Fibroblast of skin of back (primary cell): Measurements from ENCODE around the gene HK3. TPM values are rescaled to one million over a fixed set of nuclear protein-coding genes. Genes with fewer than 3 reads are reported as not detected.

Source experiments
- DNase-seq: peaks from one replicate; pipeline ENCODE4 v3.0.0-alpha.2; 2013
- polyA plus RNA-seq, 2 experiments: library from polyadenylated mRNA; unstranded; fragments of 120-200 nt; gene quantifications; one replicate each; pipeline ENCODE4 v1.2.1, GENCODE V29; 2013; ENCODE audit not compliant: insufficient read length in 2 of 2

The HK3 gene
- polyA plus RNA-seq (2013, experiment 1 of 2; ENCODE audit: insufficient read length) = not detected
- polyA plus RNA-seq (2013, experiment 2 of 2; ENCODE audit: insufficient read length) = not detected

- no peak for DNase-seq
Measured at GRCh38 chr5:176899296-176899891, at the start of gene HK3. TSS of gene HK3 (minus strand) at chr5:176899346. CDS start at chr5:176896159, 3,187 bp downstream.

GRCh38 chr5:176948458-176948857 is 49.3 kb upstream of the HK3 start:
- no peak for DNase-seq

- no peak for DNase-seq
Measured at GRCh38 chr5:176947847-176948246, 48.7 kb upstream of the HK3 start.

GRCh38 chr5:176944268-176944667 is 45.1 kb upstream of the HK3 start:
- DNase-seq = no peak

DNA sequence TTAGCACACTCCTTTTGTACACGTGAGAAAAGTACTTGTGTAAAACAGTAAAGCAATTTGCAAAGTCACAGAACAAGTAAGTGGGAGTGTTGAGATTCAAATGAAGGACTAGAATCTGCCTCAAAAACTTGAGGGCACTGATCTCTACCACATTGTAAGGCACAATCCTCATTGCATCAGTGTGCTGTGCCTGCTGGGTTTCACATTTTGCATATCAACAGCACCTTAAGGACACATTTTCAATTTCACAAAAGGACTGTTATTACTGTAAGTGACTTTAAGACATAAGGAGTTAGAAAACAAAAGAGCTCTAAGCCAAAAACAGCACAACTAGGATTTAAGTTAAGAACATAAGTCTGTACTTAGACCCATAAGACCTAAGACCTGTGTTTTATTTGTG is 44.7 kb upstream of the HK3 start:
- DNase-seq = no peak

- no peak for DNase-seq
Measured at GRCh38 chr5:176941951-176942350, 42.8 kb upstream of the HK3 start.

DNA sequence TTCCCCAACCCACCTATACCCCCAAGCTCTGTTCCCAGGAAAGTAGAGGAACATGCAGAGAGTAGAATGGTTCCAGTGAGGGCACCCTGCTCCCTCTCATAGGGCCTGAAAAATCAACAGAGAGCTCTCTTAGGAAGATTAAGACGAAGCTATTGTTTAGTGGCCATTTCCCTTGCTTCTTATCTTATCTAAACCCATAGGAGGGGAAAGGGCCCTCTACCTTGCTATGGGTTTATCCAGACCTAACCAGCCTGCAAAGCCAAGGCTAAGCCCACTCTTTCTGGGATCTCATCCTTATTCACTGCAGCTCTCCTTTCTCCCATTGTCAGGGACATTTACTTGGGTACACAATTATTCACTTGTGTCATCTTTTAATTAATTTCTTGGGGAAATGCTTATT is 39.3 kb upstream of the HK3 start:
- no peak for DNase-seq

DNA sequence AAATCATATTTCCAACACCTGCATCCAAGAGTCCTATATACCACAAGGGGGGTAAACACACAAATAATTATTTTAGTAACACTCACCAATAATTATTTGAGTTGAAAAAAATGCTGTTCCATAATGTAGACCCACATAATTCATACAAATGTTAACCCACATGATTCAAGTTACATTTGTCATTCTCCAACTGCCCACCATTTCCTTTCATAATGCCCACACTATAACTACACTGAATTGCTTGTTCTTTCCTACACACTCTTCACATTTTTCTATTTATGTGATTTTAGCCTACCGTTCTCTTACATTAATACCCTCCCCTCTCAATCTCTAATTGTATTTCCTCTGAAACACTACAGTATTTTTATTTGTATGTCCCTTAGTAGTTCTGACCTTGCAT is 35.9 kb upstream of the HK3 start:
- DNase-seq = no peak

- no peak for DNase-seq
Measured at GRCh38 chr5:176934309-176934930, 35.3 kb upstream of the HK3 start.

DNA sequence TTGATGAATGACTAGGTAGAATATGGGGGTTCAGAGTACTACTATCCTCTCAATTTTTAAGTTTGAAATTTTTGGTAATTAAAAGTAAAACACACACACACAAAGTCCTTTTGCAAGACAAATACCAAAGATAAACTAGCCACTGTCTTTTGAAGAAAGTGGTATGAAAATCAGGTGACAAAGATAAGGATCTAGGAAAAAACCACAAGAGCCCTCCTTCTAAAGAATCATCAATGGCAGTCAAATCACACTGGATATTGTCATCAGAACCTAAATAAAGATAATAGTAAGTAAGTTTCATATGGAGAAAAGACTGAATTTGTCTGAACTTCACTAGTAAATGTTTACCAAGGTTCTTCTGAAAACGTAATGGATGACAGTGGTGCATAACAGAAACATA is 30.5 kb upstream of the HK3 start:
- DNase-seq = no peak

- DNase-seq = no peak
Measured at GRCh38 chr5:176927562-176927961, 28.4 kb upstream of the HK3 start.

DNA sequence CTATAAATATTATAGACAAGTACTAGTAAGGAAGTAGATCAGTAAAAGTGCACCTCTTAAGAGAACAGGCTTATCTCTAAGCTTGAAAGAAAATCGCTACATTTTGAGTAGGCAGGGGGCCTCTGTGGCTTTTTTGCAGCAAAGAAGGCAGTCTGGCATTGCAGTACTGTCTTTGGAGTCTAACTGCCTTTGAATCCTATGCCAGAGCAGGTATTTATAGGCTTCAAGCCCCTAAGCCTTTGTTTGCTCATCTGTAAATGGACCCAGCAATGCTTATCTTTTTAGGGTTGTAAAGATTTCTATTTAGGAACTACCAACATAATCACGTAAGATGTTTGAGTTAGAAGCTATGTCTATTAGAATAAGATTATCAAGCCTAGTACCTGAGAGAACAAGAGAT is 23.7 kb upstream of the HK3 start:
- no peak for DNase-seq

GRCh38 chr5:176921714-176922113 is 22.6 kb upstream of the HK3 start:
- DNase-seq = no peak

GRCh38 chr5:176918613-176919012 is 19.5 kb upstream of the HK3 start:
- DNase-seq = no peak

DNA sequence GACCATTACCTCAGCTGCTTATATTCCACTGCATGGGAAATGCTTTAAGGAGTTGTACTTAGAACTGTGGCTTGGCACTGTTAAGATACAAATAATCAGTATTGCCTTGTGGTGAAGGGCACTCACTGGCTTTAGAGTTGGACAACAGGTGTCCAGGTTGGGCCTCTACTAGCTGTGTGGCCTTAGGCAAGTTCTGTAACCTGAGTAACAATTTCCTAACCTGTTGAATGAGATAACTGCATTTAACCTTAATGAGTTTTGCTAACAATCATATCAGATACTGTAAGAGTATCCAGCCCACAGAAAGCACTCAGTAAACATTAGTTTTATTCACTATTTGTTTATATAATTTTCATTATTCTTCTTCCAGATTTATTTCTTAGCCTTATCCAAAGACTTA is 17.2 kb upstream of the HK3 start:
- DNase-seq = no peak

- no peak for DNase-seq
Measured at GRCh38 chr5:176915906-176916305, 16.8 kb upstream of the HK3 start.

DNA sequence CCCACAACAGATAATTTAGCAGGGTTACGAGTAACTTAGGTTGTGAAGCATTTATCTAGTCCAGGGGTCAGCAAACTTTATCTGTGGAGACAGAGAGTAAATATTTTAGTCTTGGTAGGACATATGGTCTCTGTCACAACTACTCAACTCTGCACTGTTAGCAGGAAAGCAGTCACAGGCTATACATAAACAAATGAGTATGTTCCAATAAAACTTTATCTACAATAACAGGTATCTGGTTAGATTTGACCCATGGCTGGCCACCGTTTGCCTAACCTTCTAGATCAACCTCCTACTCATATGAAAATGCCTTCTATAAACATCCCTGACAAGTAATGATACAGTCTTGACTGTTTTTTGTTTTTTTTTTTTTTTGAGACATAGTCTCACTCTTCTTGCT is 13.0 kb upstream of the HK3 start:
- no peak for DNase-seq

- no peak for DNase-seq
Measured at GRCh38 chr5:176908675-176909368, 9.7 kb upstream of the HK3 start.

- DNase-seq = no peak
Measured at GRCh38 chr5:176906796-176907195, 7.7 kb upstream of the HK3 start.

- DNase-seq = no peak
Measured at GRCh38 chr5:176906126-176906525, 7.0 kb upstream of the HK3 start.

- no peak for DNase-seq
Measured at GRCh38 chr5:176904276-176904675, 5.1 kb upstream of the HK3 start.

DNA sequence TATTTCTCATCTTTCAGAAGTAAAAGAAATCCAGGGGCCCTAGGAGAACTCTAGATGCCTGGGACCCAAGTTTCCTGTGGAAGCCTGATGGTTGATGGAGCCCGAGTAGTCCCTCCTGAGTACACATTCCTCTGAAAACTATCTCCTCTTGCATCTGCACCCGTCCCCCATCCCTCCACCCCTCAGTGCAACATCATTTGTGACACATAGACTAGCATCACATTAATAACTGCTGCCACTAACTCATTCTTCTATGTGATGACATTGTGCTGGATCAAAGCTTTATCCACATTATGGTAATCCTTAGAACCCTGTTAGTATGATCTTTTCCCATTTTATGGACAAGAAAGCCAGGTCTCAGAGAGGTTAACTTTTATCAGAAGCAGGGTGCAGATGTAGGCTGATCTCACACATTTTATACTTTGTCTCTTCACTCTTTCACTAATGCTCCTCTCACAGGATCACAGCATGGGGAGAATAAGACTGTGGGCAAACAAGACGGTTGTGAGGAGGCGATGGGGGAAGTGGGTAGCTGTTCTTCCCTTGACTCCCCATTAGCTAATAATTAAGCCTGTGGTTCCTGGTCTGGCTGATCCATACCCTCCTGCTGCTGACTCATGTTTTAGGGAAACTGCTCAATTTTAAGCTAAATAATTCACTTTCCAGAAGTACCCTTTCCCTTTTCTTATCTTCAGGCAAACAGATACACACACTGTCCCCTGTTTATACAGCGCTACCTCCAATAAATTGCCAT is 3.9 kb upstream of the HK3 start:
- no peak for DNase-seq

- DNase-seq = no peak
Measured at GRCh38 chr5:176902102-176902814, 3.1 kb upstream of the HK3 start.
